MM.1S (cell line): Measurements from ENCODE around the gene DHX8.

ENCODE experiments used
- DNase-seq: peaks from one replicate; pipeline ENCODE4 v3.0.0-alpha.2; 2015
- H2AFZ ChIP-seq: fragments of 300-600 bp; sonication (generic); 2 replicates; pipeline ENCODE4 v1.6.0; 2016; ENCODE audit warnings: antibody characterized with exemption, low read length
- H3F3A ChIP-seq: fragments of 300-600 bp; sonication (generic); 2 replicates; pipeline ENCODE4 v1.6.1; 2016; ENCODE audit warnings: mild to moderate bottlenecking, antibody characterized with exemption, low read length, moderate library complexity, mixed read lengths; ENCODE audit not compliant: insufficient read depth
- H3K27ac ChIP-seq: fragments of 300-600 bp; sonication (generic); 2 replicates; pipeline ENCODE4 v1.5.1; 2016; ENCODE audit warnings: mild to moderate bottlenecking, low read length
- H3K27me3 ChIP-seq: fragments of 300-600 bp; sonication (generic); replicated peaks from 2 replicates; pipeline ENCODE4 v1.6.0; 2016; ENCODE audit warnings: low read length; ENCODE audit not compliant: insufficient read depth
- H3K36me3 ChIP-seq: fragments of 300-600 bp; sonication (generic); replicated peaks from 2 replicates; pipeline ENCODE4 v1.6.1; 2016; ENCODE audit warnings: mild to moderate bottlenecking, low read length, mixed read lengths; ENCODE audit not compliant: insufficient read depth
- H3K4me1 ChIP-seq: fragments of 300-600 bp; sonication (generic); 2 replicates; pipeline ENCODE4 v1.6.1; 2016; ENCODE audit warnings: low read length, mixed read lengths
- H3K4me2 ChIP-seq: fragments of 300-600 bp; sonication (generic); 2 replicates; pipeline ENCODE4 v1.6.0; 2016; ENCODE audit warnings: low read depth, low read length
- H3K4me3 ChIP-seq: fragments of 300-600 bp; sonication (generic); 2 replicates; pipeline ENCODE4 v1.5.1; 2016; ENCODE audit warnings: low read length, mixed read lengths
- H3K79me2 ChIP-seq: fragments of 300-600 bp; sonication (generic); 2 replicates; pipeline ENCODE4 v1.6.1; 2016; ENCODE audit warnings: mixed run types, low read length, mixed read lengths
- H3K9ac ChIP-seq: fragments of 300-600 bp; sonication (generic); 2 replicates; pipeline ENCODE4 v1.6.1; 2016; ENCODE audit warnings: low read length, mixed read lengths
- H3K9me2 ChIP-seq: fragments of 300-600 bp; sonication (generic); replicated peaks from 2 replicates; pipeline ENCODE4 v1.6.1; 2016; ENCODE audit warnings: mild to moderate bottlenecking, low read length, mixed read lengths; ENCODE audit not compliant: insufficient read depth
- H3K9me3 ChIP-seq: fragments of 300-600 bp; sonication (generic); replicated peaks from 2 replicates; pipeline ENCODE4 v1.6.1; 2016; ENCODE audit warnings: mild to moderate bottlenecking, low read length, mixed read lengths; ENCODE audit not compliant: insufficient read depth
- H4K20me1 ChIP-seq: fragments of 300-600 bp; sonication (generic); 2 replicates; pipeline ENCODE4 v1.6.1; 2016; ENCODE audit warnings: mild to moderate bottlenecking, low read length, moderate library complexity, mixed read lengths; ENCODE audit not compliant: insufficient read depth
- EZH2 ChIP-seq: fragments of 300-600 bp; sonication (generic); optimal IDR thresholded peaks from 2 replicates; pipeline ENCODE3; 2017; ENCODE audit warnings: low read depth, mild to moderate bottlenecking, antibody characterized with exemption, low read length, mixed read lengths
- EZH2phosphoT487 ChIP-seq: fragments of 300-600 bp; sonication (generic); IDR thresholded peaks from 2 replicates; pipeline ENCODE4 v1.6.1; 2018; ENCODE audit warnings: antibody characterized with exemption, low read length
- TF ChIP-seq, protein P1 (sequence below): fragments of 300-600 bp; sonication (generic); IDR thresholded peaks from 2 replicates; pipeline ENCODE4 v1.5.1; 2016; ENCODE audit warnings: antibody characterized with exemption, low read length, mixed read lengths

Gene DHX8

DNA sequence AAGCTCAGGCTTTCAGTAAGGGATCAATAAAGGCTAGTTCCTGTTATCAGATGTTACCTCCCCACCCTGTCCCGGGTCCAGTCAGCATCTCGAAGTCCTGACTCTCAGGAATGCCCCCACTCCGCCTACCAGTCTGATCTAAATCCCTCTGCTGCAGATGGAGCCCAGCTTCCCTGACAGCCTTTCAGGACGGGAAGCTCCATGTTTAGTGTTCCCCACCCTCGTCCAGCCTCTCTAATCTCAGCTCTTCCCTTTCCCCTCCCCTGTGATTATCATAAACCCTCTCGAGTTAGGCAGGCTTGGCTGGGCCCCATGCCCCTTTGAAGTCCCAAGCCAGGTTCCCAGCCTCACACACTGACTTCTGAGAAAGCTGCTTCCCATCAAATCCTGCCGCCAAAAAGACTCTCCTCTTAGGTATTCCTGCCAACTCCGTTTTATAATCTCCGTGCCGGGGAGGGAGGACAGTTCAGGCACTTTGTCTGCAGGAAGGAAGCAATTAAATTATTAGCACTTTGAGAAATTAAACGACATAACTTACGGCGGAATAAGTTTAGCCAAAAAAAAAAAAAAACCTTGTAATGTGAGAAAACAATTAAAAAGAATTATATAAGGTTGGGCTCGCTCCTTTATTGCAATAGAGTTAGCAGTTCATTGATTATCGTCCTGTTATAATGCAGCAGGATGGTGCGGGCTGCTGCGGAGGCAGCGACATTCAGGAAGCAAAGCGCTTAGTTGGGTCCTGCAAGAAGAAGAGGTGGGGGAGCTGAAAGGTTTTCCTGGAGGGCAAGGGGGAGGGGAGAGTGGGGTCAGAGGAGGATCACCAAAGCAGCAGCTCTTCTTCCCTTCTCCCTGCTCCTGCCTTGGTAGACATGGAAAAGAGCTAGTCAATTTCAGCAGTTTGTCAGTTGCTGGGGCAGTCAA lies 79.2 kb downstream of the DHX8 start:
- Histone ChIP-seq H3K9ac (no peak overlapping the region), H3F3A (no peaks in the 10 kb centered on the region), H3K9me2 (no peaks in the 10 kb centered on the region), H3K4me3 (no peak overlapping the region), H3K36me3 (no peaks in the 10 kb centered on the region), H3K79me2 (no peaks in the 10 kb centered on the region), H3K9me3 (no peaks in the 10 kb centered on the region), H3K4me1 (no peaks in the 10 kb centered on the region), H3K27me3 (peaks cover 39% of the 10 kb centered on the region), H3K4me2 (no peak overlapping the region), H4K20me1 (no peaks in the 10 kb centered on the region), H2AFZ (no peak overlapping the region), H3K27ac (no peak overlapping the region)
- DNase-seq = no peak
- TF ChIP-seq, protein P1, sequence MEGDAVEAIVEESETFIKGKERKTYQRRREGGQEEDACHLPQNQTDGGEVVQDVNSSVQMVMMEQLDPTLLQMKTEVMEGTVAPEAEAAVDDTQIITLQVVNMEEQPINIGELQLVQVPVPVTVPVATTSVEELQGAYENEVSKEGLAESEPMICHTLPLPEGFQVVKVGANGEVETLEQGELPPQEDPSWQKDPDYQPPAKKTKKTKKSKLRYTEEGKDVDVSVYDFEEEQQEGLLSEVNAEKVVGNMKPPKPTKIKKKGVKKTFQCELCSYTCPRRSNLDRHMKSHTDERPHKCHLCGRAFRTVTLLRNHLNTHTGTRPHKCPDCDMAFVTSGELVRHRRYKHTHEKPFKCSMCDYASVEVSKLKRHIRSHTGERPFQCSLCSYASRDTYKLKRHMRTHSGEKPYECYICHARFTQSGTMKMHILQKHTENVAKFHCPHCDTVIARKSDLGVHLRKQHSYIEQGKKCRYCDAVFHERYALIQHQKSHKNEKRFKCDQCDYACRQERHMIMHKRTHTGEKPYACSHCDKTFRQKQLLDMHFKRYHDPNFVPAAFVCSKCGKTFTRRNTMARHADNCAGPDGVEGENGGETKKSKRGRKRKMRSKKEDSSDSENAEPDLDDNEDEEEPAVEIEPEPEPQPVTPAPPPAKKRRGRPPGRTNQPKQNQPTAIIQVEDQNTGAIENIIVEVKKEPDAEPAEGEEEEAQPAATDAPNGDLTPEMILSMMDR = no peak
- no peak for TF ChIP-seq EZH2phosphoT487
- TF ChIP-seq EZH2 = no peak

- H3K9ac ChIP-seq = no peak overlapping the region
- H3K27ac ChIP-seq = no peak overlapping the region
- H3K4me3 ChIP-seq = no peak overlapping the region
- no peaks in the 10 kb centered on the region for H4K20me1 ChIP-seq
- no peak overlapping the region for H3K4me2 ChIP-seq
- H3K79me2 ChIP-seq = no peaks in the 10 kb centered on the region
- H3K4me1 ChIP-seq = no peaks in the 10 kb centered on the region
- H2AFZ ChIP-seq = no peak overlapping the region
- H3K27me3 ChIP-seq = peaks cover 31% of the 10 kb centered on the region
- no peaks in the 10 kb centered on the region for H3K36me3 ChIP-seq
- H3K9me2 ChIP-seq = no peaks in the 10 kb centered on the region
- H3K9me3 ChIP-seq = no peaks in the 10 kb centered on the region
- no peak for TF ChIP-seq EZH2phosphoT487
- H3F3A ChIP-seq = no peaks in the 10 kb centered on the region
- DNase-seq = no peak
Observed at GRCh38 chr17:43563600-43564594, 80.1 kb downstream of the DHX8 start.

- no peak overlapping the region for H3K4me3 ChIP-seq
- H3K4me2 ChIP-seq = no peak overlapping the region
- H3K4me1 ChIP-seq = no peaks in the 10 kb centered on the region
- H3K36me3 ChIP-seq = no peaks in the 10 kb centered on the region
- peaks cover 9% of the 10 kb centered on the region for H3K27me3 ChIP-seq
- DNase-seq = no peak
- H4K20me1 ChIP-seq = no peaks in the 10 kb centered on the region
- H3K9ac ChIP-seq = no peak overlapping the region
- no peaks in the 10 kb centered on the region for H3K79me2 ChIP-seq
- H3K9me2 ChIP-seq = no peaks in the 10 kb centered on the region
- no peak overlapping the region for H2AFZ ChIP-seq
- TF ChIP-seq, protein P1 = no peak
- TF ChIP-seq EZH2 = no peak
- no peak for TF ChIP-seq EZH2phosphoT487
- H3K27ac ChIP-seq = no peak overlapping the region
- H3F3A ChIP-seq = no peaks in the 10 kb centered on the region
- H3K9me3 ChIP-seq = no peaks in the 10 kb centered on the region
Observed at GRCh38 chr17:43568506-43569082, 84.8 kb downstream of the DHX8 start.
